GM12878 (cell line): ENCODE measurements around the gene PLA2G12B.

Experiments
- CHD1 ChIP-seq: IDR thresholded peaks from 2 replicates; pipeline ENCODE4 v1.6.1; 2012; ENCODE audit warnings: low read depth, low read length, improper control_type of control experiment
- EZH2 ChIP-seq: IDR thresholded peaks from 2 replicates; pipeline ENCODE4 v1.6.1; 2012; ENCODE audit warnings: low read depth, mild to moderate bottlenecking, control low read depth, inconsistent platforms, low read length, borderline replicate concordance; ENCODE audit not compliant: control insufficient read depth
- GABPA ChIP-seq: IDR thresholded peaks from 2 replicates; pipeline ENCODE4 v1.6.1; 2014; ENCODE audit warnings: antibody characterized with exemption, low read depth, mild to moderate bottlenecking, inconsistent platforms
- IKZF1 ChIP-seq: fragments of 450-650 bp; conservative IDR thresholded peaks from 2 replicates; pipeline ENCODE4 v1.6.1; 2017; ENCODE audit warnings: antibody characterized with exemption, mild to moderate bottlenecking
- MAX ChIP-seq: IDR thresholded peaks from 2 replicates; pipeline ENCODE4 v1.6.1; 2012; ENCODE audit warnings: low read depth, low read length, improper control_type of control experiment
- POLR2A ChIP-seq: IDR thresholded peaks from 2 replicates; pipeline ENCODE4 v1.6.1; 2011; ENCODE audit warnings: low read depth, mild to moderate bottlenecking, low read length
- POLR2AphosphoS5 ChIP-seq: IDR thresholded peaks from 2 replicates; pipeline ENCODE4 v1.6.1; 2011; ENCODE audit warnings: mild to moderate bottlenecking, low read length, inconsistent platforms
- RFX5 ChIP-seq: IDR thresholded peaks from 2 replicates; pipeline ENCODE4 v1.6.1; 2011; ENCODE audit warnings: low read depth, low read length, improper control_type of control experiment
- SIX5 ChIP-seq: IDR thresholded peaks from 2 replicates; pipeline ENCODE4 v1.6.1; 2011; ENCODE audit warnings: mild to moderate bottlenecking, low read depth, low read length, moderate library complexity; ENCODE audit not compliant: severe bottlenecking
- SREBF1 ChIP-seq: IDR thresholded peaks from 2 replicates; pipeline ENCODE4 v1.6.1; 2012; ENCODE audit warnings: mild to moderate bottlenecking, low read length
- ZSCAN29 ChIP-seq: fragments of 450-650 bp; IDR thresholded peaks from 2 replicates; pipeline ENCODE4 v1.6.1; 2017; ENCODE audit warnings: mild to moderate bottlenecking, moderate library complexity

GRCh38 chr10:72954596-72955554 is at the start of gene PLA2G12B:
- TF ChIP-seq POLR2A (no peak), SIX5 (no peak), MAX (no peak), CHD1 (no peak), ZSCAN29 (no peak), SREBF1 (no peak), EZH2 (no peak), POLR2AphosphoS5 (no peak), GABPA (no peak), IKZF1 (no peak), RFX5 (no peak)
